H54 (cell line): Measurements from ENCODE around the gene RERE.

Experiments used
- DNase-seq: peaks from one replicate; pipeline ENCODE4 v3.0.0; 2011; ENCODE audit warnings: low spot score, mixed read lengths; ENCODE audit not compliant: insufficient read length
- FAIRE-seq: peaks from 3 replicates; lab custom pipeline; 2011; peaks lifted over from hg19 to GRCh38; lab: Jason Lieb, UNC
- POLR2A ChIP-seq: IDR thresholded peaks from 2 replicates; pipeline ENCODE4 v1.6.1; 2011; ENCODE audit warnings: low read depth, mild to moderate bottlenecking, low read length

Gene RERE

GRCh38 chr1:8427493-8427892 lies 389.9 kb downstream of the RERE start:
- no peak for TF ChIP-seq POLR2A
- DNase-seq (no peak), FAIRE-seq (no peak)

- no peak for TF ChIP-seq POLR2A
- FAIRE-seq, result no peak
- DNase-seq, result no peak
These were observed 390.4 kb downstream of the RERE start for GRCh38 chr1:8426996-8427395.

GRCh38 chr1:8425781-8426161 lies 391.7 kb downstream of the RERE start:
- DNase-seq, result no peak
- no peak for FAIRE-seq
- TF ChIP-seq POLR2A, result no peak

- DNase-seq (no peak), FAIRE-seq (no peak)
- TF ChIP-seq POLR2A, result no peak
These were observed 392.2 kb downstream of the RERE start for GRCh38 chr1:8425150-8425780.

- FAIRE-seq (no peak), DNase-seq (no peak)
- TF ChIP-seq POLR2A, result no peak
These were observed 392.8 kb downstream of the RERE start for GRCh38 chr1:8424539-8425116.

- TF ChIP-seq POLR2A, result peak; percentile 19; the same call in 1 of the 2 replicates
- DNase-seq, result peak; percentile 30
- no peak for FAIRE-seq
These were observed 393.5 kb downstream of the RERE start for GRCh38 chr1:8423692-8424538.

GRCh38 chr1:8423269-8423691 lies 394.2 kb downstream of the RERE start:
- no peak for FAIRE-seq
- TF ChIP-seq POLR2A, result no peak
- no peak for DNase-seq

- TF ChIP-seq POLR2A, result no peak
- FAIRE-seq (no peak), DNase-seq (no peak)
These were observed 394.8 kb downstream of the RERE start for GRCh38 chr1:8422510-8423268.

GRCh38 chr1:8421721-8422120 lies 395.7 kb downstream of the RERE start:
- no peak for FAIRE-seq

GRCh38 chr1:8420318-8420717 lies 397.1 kb downstream of the RERE start:
- DNase-seq, result no peak
- TF ChIP-seq POLR2A, result no peak
- no peak for FAIRE-seq

More at GRCh38 chr1:8421721-8422120, 395.7 kb downstream of the RERE start:
- no peak for TF ChIP-seq POLR2A
- no peak for DNase-seq

GRCh38 chr1:8419861-8420260 lies 397.6 kb downstream of the RERE start:
- TF ChIP-seq POLR2A, result no peak
- DNase-seq, result no peak
- no peak for FAIRE-seq

- DNase-seq (no peak), FAIRE-seq (no peak)
These were observed 398.3 kb downstream of the RERE start for GRCh38 chr1:8419172-8419571.

GRCh38 chr1:8418301-8418700 lies 399.1 kb downstream of the RERE start:
- no peak for DNase-seq
- TF ChIP-seq POLR2A, result no peak
- FAIRE-seq, result no peak

More at GRCh38 chr1:8419172-8419571, 398.3 kb downstream of the RERE start:
- no peak for TF ChIP-seq POLR2A
